Heart right ventricle (tissue), 16 donors: ENCODE results near the gene FRS3. TPM values are rescaled to one million over a fixed set of nuclear protein-coding genes. Genes with fewer than 3 reads are reported as not detected.

ENCODE experiments used
- ATAC-seq, 8 donors: fragments of 200-7000 bp; cut with Tn5 transposase; one replicate each; pipeline ENCODE4 v1.9.1; 2020; ENCODE audit warnings: mild to moderate bottlenecking in 8 of 8, moderate library complexity in 8 of 8, moderate number of reproducible peaks in 1 of 8
- DNase-seq, 2 donors: peaks; one replicate each; pipeline ENCODE4 v3.0.0-alpha.2; 2020
- H3K27ac ChIP-seq, 10 donors: fragments of 200-600 bp; sonication (generic) in 2 of 10; one replicate each; pipeline versions ENCODE4 v1.5.0 to v1.8.0; 2020 to 2022; ENCODE audit warnings: mild to moderate bottlenecking in 3 of 10
- H3K27me3 ChIP-seq, 7 donors: fragments of 200-600 bp; one replicate each; pipeline ENCODE4 v1.8.0; 2021 to 2022; ENCODE audit warnings: mild to moderate bottlenecking in 2 of 7
- H3K36me3 ChIP-seq, 9 donors: fragments of 200-600 bp; sonication (generic) in 1 of 9; one replicate each; pipeline versions ENCODE4 v1.5.0 to v1.8.0; 2020 to 2022; ENCODE audit warnings: mild to moderate bottlenecking in 2 of 9
- H3K4me1 ChIP-seq, 9 donors: fragments of 200-600 bp; sonication (generic) in 1 of 9; one replicate each; pipeline versions ENCODE4 v1.5.0 to v1.8.0; 2020 to 2022; ENCODE audit warnings: mild to moderate bottlenecking in 4 of 9
- H3K4me3 ChIP-seq, 10 donors: fragments of 200-600 bp; sonication (generic) in 2 of 10; one replicate each; pipeline versions ENCODE4 v1.5.0 to v1.8.0; 2020 to 2022; ENCODE audit warnings: mild to moderate bottlenecking in 7 of 10, moderate library complexity in 2 of 10
- H3K9me3 ChIP-seq, 11 donors: fragments of 200-600 bp in 10 of 11; sonication (generic) in 2 of 11; one replicate each; pipeline versions ENCODE4 v1.5.0 to v1.8.0; 2013 to 2022; ENCODE audit warnings: mild to moderate bottlenecking in 2 of 11, control low read depth in 1 of 11, moderate library complexity in 1 of 11
- WGBS, 2 donors: extraction: QIAGEN DNeasy Blood & Tissue Kit; methylation state at CpG; one replicate each; pipeline ENCODE4 v1.1.7; 2013; ENCODE audit warnings: inconsistent platforms in 1 of 2; 5-methylcytosine and 5-hydroxymethylcytosine counted together
- intact Hi-C, 10 donors: fragments of 100-400 bp; cut with DNase I; formaldehyde crosslinking; loops; one replicate each; pipeline versions ENCODE4 v1.11.1 to v1.14.2; 2022
- polyA plus RNA-seq, 2 donors: library from polyadenylated mRNA; stranded (reverse); fragments of 200-250 nt; gene quantifications; one replicate each; pipeline ENCODE4 v1.2.3, GENCODE V29; 2013
- total RNA-seq, 10 donors: library from RNA; stranded (reverse); fragmentation: NEBNext Ultra II Directional in 3 of 10; extraction: Animal tissue kit (Norgen Biotek cat#: 25700) in 3 of 10; gene quantifications; one replicate each; pipeline versions ENCODE4 v1.2.1 to v1.2.4, GENCODE V29; 2021 to 2023
- TF ChIP-seq, protein P1 (sequence below), 9 donors: fragments of 200-600 bp; sonication (generic) in 2 of 9; IDR thresholded peaks; one replicate each; pipeline versions ENCODE4 v1.5.0 to v1.8.0; 2021 to 2022; ENCODE audit warnings: antibody characterized with exemption in 9 of 9, mild to moderate bottlenecking in 5 of 9, moderate library complexity in 1 of 9
- donor health status: Arrhythmogenic right ventricular cardiomyopathy.
- donor health status: ischemic (EF 13 %, LVEDD 7.1; RV severe dilation, severe dysfunction).
- donor health status: healthy with polysubstance abuse.
- donor health status: DM: no; HTN: yes; CAD: no.
- donor health status: DM: no; HTN: no; CAD: no.
- donor health status: ischemic (EF 25% LVEDD 6.9; RV normal size, moderate dysfunction).
- donor health status: ischemic (EF 25% LVEDD 5.7; RV mildly dilated, moderate dysfunction).
- donor health status: healthy.
- donor health status: DM: yes; HTN: yes; CAD: no.
- donor health status: Ischemic cardiomyopathy.
- donor health status: ischemic (EF 35%, LVEDD 5.7; RV mildly dilated, moderate dysfunction).
- donor health status: nonischemic (EF 11% LVEDD 7.7; RV severe dilation, severe dysfunction).
- donor health status: DM: yes; HTN: yes; CAD: no.
- donor health status: PGD.
- donor health status: ischemic (EF 29% LVEDD 5.4; RV normal size, mild dysfunction).
- donor health status: nonischemic (EF 23%, LVEDD 6.1; RV moderate dilation, normal function).

The FRS3 gene
- total and polyA plus RNA-seq, 12 donors = 2.8 to 8.7 (median 5.8) TPM

DNA sequence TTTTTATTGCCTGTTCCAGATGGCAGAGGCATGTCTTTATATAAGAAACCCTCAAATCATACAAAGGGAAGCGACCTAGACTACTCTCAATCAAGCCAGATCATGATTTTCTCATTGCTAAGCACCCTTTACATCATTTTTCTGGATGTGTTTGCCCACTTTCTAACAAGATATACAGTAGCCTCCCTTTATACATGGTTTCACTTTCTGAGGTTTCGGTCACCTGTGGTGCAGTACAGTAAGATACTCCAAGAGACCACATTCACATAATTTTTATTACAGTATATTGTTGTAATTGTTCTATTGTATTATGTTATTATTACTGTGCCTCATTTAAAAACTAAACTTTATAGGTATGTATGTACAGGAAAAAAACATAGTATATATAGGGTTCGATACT, 31.4 kb upstream of the FRS3 start:
- H3K27ac ChIP-seq = no peak overlapping the region

DNA sequence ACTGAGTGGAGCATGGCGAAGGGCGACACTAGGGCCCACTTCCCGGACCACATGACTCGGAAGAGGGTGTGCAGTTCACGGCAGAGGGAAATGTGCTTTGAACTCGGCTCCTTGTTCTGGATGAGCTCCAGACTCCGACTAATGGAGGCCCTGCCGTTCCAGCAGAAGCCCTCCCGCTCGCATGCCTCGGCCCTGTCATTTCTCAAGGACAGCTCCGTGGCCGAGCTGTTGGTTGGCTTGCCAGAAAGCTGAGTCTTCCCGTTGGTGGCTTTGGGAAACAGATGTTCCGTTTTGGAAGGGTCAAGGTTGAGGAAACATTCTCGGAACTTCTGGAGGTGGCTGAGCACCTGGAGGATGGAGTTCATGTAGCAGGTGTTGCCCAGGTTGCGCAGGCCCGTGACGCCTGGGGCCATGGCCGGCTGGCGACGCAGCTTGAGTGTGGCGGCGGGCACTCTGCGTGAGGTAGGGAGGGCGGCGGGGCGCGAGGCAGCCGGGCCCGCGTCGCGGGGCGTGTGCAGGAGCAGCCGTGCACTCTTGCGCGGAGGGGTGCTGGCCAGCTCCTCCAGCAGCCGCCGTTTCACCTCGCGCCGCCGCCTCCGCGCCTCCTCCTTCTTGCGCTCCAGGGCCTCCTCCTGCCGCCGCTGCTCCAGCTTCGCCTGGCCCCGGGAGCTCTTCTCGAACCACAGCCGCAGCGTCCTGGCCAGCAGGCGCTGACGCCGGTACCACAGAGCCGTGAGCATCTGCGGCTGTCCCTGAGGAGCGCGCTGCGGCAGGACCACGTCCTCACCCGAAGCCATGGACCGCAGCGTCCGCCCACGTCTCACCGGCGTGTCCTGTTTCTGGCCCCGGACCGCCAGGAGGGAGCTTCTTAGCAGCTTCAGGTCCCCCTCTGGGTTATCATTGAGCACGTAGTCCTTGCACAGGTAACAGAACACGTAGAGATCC, 26.4 kb upstream of the FRS3 start:
- no peak overlapping the region for H3K27ac ChIP-seq
- peaks cover 0 to 8% (median 0%) of the 10 kb centered on the region in 9 donors for H3K4me1 ChIP-seq
- no peaks in the 10 kb centered on the region for H3K27me3 ChIP-seq
- WGBS, 2 donors = 93% methylated on average over 73 to 74 of the region's 74 CpGs
- DNase-seq (no peak), ATAC-seq (peak in 1 of 8 donors; percentile 74)
- intact Hi-C loops = no loop called here
- H3K9me3 ChIP-seq = no peaks in the 10 kb centered on the region
- TF ChIP-seq, protein P1, sequence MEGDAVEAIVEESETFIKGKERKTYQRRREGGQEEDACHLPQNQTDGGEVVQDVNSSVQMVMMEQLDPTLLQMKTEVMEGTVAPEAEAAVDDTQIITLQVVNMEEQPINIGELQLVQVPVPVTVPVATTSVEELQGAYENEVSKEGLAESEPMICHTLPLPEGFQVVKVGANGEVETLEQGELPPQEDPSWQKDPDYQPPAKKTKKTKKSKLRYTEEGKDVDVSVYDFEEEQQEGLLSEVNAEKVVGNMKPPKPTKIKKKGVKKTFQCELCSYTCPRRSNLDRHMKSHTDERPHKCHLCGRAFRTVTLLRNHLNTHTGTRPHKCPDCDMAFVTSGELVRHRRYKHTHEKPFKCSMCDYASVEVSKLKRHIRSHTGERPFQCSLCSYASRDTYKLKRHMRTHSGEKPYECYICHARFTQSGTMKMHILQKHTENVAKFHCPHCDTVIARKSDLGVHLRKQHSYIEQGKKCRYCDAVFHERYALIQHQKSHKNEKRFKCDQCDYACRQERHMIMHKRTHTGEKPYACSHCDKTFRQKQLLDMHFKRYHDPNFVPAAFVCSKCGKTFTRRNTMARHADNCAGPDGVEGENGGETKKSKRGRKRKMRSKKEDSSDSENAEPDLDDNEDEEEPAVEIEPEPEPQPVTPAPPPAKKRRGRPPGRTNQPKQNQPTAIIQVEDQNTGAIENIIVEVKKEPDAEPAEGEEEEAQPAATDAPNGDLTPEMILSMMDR (IDR thresholded peaks at IDR 0.05) = no peak
- peaks cover 0 to 22% (median 8%) of the 10 kb centered on the region in 9 donors for H3K36me3 ChIP-seq
- H3K4me3 ChIP-seq = no peak overlapping the region

More for the DNA sequence above, 31.4 kb upstream of the FRS3 start:
- 96% methylated on average over 3 of the region's 3 CpGs for WGBS, 2 donors
- Histone ChIP-seq H3K4me1 (peaks cover 0 to 13% (median 4%) of the 10 kb centered on the region in 9 donors), H3K4me3 (no peak overlapping the region), H3K9me3 (no peaks in the 10 kb centered on the region), H3K27me3 (no peaks in the 10 kb centered on the region), H3K36me3 (peaks cover 0 to 7% (median 4%) of the 10 kb centered on the region in 9 donors)
- DNase-seq = no peak
- no peak for ATAC-seq
- intact Hi-C loops = no loop called here
- TF ChIP-seq, protein P1 (IDR thresholded peaks at IDR 0.05) = no peak

DNA sequence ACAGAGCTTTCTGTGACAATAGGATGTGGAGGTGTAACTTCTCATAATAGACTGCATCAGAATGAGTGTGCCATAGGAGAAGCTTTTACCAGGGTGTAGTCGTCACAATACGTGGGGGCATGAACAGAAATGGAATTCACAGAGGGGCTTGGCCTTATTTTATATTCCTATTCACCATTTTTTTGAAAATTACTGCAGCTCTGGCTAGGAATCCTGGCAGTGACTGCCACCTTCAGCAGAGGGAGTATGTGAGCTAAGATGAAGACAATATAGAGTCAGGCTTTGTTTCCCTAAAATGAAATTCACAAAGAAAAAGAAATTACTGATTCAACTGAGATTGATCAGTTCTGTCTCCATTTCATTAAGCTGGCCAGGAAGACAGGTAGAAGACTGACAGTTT, 21.7 kb upstream of the FRS3 start:
- WGBS, 2 donors = 62 to 79% methylated on average over 2 of the region's 2 CpGs
- intact Hi-C loops = no loop called here
- H3K4me3 ChIP-seq = no peak overlapping the region
- H3K4me1 ChIP-seq = peaks cover 0 to 8% (median 0%) of the 10 kb centered on the region in 9 donors
- no peak for ATAC-seq
- peaks cover 0 to 65% (median 16%) of the 10 kb centered on the region in 9 donors for H3K36me3 ChIP-seq
- H3K27ac ChIP-seq = no peak overlapping the region
- TF ChIP-seq, protein P1 (IDR thresholded peaks at IDR 0.05) = peak in 7 of 9 donors; percentile 20 to 52 (median 37)
- H3K9me3 ChIP-seq = no peaks in the 10 kb centered on the region
- H3K27me3 ChIP-seq = no peaks in the 10 kb centered on the region
- no peak for DNase-seq

DNA sequence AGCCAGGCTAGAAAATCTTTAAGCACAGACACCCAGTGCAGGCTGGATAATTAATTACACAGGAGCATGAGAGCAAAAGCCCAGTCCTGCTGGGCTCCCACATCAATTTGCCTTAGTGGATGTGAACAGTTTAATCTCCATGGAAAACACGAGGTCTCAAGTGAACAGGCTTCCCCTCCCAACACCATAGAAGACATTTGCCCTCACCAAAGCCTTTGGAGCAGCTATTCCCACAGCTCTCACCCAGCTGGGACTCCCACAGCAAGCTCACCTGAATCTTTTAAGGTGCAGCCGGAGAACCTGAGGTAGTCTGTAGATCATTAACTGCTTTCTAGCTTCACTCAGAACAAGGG, 19.8 kb upstream of the FRS3 start:
- no peak for ATAC-seq

More for the DNA sequence above, 19.8 kb upstream of the FRS3 start:
- Histone ChIP-seq H3K4me3 (no peak overlapping the region), H3K36me3 (peaks cover 0 to 66% (median 11%) of the 10 kb centered on the region in 9 donors), H3K27ac (no peak overlapping the region), H3K4me1 (peaks cover 0 to 12% (median 0%) of the 10 kb centered on the region in 9 donors), H3K27me3 (no peaks in the 10 kb centered on the region), H3K9me3 (no peaks in the 10 kb centered on the region)
- no peak for DNase-seq
- intact Hi-C loops = loop anchor here in 3 of 10 donors (5.0 to 10.0 kb wide), 3 partner anchors 95 to 123 kb away; partner anchors contain the start of genes BYSL (in 1 of the 3), MED20 (in 1 of the 3) and USP49 (in 1 of the 3)
- 86 to 92% methylated on average over 2 of the region's 2 CpGs for WGBS, 2 donors
- TF ChIP-seq, protein P1 (IDR thresholded peaks at IDR 0.05) = no peak
